ENCODE measurements around the gene WDR6.

DNA sequence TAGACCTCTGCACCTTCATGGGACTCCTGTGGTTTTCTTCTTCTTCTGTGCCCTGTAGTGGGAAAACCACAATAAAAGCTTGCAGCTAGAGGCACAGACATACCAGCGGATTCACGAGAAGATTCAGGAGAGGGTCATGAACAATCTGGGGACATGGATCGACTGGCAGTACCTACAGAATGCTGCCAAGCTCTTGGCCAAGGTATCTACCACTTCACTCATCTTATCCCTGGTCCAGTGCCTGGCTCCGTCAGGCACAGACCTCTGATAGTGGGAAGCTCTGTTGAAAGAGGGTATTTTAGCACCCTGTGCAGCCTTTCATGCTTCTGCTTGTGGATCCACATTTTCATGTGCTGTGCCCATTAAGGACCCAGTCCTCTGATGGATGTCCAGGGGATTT lies 26.9 kb upstream of the WDR6 start:
- TF ChIP-seq POLR2A (IDR thresholded peaks at IDR 0.05; ENCODE audit: borderline replicate concordance, extremely low read depth, insufficient read depth, insufficient read length) = no peak
- TF ChIP-seq, protein P1, sequence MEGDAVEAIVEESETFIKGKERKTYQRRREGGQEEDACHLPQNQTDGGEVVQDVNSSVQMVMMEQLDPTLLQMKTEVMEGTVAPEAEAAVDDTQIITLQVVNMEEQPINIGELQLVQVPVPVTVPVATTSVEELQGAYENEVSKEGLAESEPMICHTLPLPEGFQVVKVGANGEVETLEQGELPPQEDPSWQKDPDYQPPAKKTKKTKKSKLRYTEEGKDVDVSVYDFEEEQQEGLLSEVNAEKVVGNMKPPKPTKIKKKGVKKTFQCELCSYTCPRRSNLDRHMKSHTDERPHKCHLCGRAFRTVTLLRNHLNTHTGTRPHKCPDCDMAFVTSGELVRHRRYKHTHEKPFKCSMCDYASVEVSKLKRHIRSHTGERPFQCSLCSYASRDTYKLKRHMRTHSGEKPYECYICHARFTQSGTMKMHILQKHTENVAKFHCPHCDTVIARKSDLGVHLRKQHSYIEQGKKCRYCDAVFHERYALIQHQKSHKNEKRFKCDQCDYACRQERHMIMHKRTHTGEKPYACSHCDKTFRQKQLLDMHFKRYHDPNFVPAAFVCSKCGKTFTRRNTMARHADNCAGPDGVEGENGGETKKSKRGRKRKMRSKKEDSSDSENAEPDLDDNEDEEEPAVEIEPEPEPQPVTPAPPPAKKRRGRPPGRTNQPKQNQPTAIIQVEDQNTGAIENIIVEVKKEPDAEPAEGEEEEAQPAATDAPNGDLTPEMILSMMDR (IDR thresholded peaks at IDR 0.05 in 2 of 3, conservative IDR thresholded peaks at IDR 0.05 in 1 of 3; ENCODE audit: borderline replicate concordance in 1 of 3, insufficient read depth in 1 of 3, low read depth in 2 of 3, low read length in 2 of 3) = no peak
